CD4-positive, CD25-positive, alpha-beta regulatory T cell (primary cell): ENCODE measurements around the gene AMN. TPM values are rescaled to one million over a fixed set of nuclear protein-coding genes. Genes with fewer than 3 reads are reported as not detected.

Source experiments
- ATAC-seq, 2 donors: fragments of 150-1000 bp; cut with Tn5 transposase; one replicate each; pipeline ENCODE4 v1.10.0; 2021; ENCODE audit warnings: low read depth in 2 of 2, moderate number of reproducible peaks in 2 of 2, moderate library complexity in 1 of 2
- DNase-seq, 3 donors: peaks; one replicate each; pipeline versions ENCODE4 v3.0.0 to v3.0.0-alpha.2; 2012 to 2022; ENCODE audit warnings: mixed read lengths in 1 of 3
- H3K27ac ChIP-seq: one replicate; pipeline ENCODE4 v1.7.0; 2013; ENCODE audit warnings: mild to moderate bottlenecking, low read length; ENCODE audit not compliant: insufficient read depth, poor library complexity, severe bottlenecking
- H3K27me3 ChIP-seq: one replicate; pipeline ENCODE4 v1.7.0; 2013; ENCODE audit warnings: low read length; ENCODE audit not compliant: control insufficient read depth, insufficient read depth
- H3K36me3 ChIP-seq: one replicate; pipeline ENCODE4 v1.7.0; 2013; ENCODE audit warnings: mild to moderate bottlenecking, low read length, moderate library complexity; ENCODE audit not compliant: control insufficient read depth, insufficient read depth
- H3K4me1 ChIP-seq: 2 replicates; pipeline ENCODE4 v1.7.0; 2013; ENCODE audit warnings: mild to moderate bottlenecking, low read length; ENCODE audit not compliant: insufficient read depth, control insufficient read depth, poor library complexity, severe bottlenecking
- H3K4me3 ChIP-seq: one replicate; pipeline ENCODE4 v1.7.0; 2013; ENCODE audit warnings: low read depth, mild to moderate bottlenecking, low read length, moderate library complexity
- H3K9me3 ChIP-seq, 2 experiments: 1 replicate in 1 of 2; 2 replicates in 1 of 2; pipeline ENCODE4 v1.7.0; 2013; ENCODE audit warnings: low read length in 2 of 2, mild to moderate bottlenecking in 1 of 2, moderate library complexity in 1 of 2; ENCODE audit not compliant: control insufficient read depth in 2 of 2
- H3K27ac Mint-ChIP-seq, 3 donors: one replicate each; pipeline ENCODE4 v1.8.0; 2020 to 2022; ENCODE audit warnings: mild to moderate bottlenecking in 3 of 3, mixed read lengths in 3 of 3, moderate library complexity in 2 of 3
- H3K27me3 Mint-ChIP-seq: one replicate; pipeline ENCODE4 v1.8.0; 2022; ENCODE audit warnings: mild to moderate bottlenecking, mixed read lengths
- H3K36me3 Mint-ChIP-seq: one replicate; pipeline ENCODE4 v1.8.0; 2020; ENCODE audit warnings: mixed read lengths
- H3K4me1 Mint-ChIP-seq, 4 donors: one replicate each; pipeline ENCODE4 v1.8.0; 2020 to 2022; ENCODE audit warnings: mixed read lengths in 4 of 4, mild to moderate bottlenecking in 1 of 4
- H3K4me3 Mint-ChIP-seq, 4 donors: one replicate each; pipeline ENCODE4 v1.8.0; 2020 to 2022; ENCODE audit warnings: mild to moderate bottlenecking in 4 of 4, mixed read lengths in 4 of 4, moderate library complexity in 3 of 4
- H3K9me3 Mint-ChIP-seq, 7 donors: one replicate each; pipeline ENCODE4 v1.8.0; 2020 to 2022; ENCODE audit warnings: mixed read lengths in 7 of 7, mild to moderate bottlenecking in 3 of 7, moderate library complexity in 2 of 7
- polyA plus RNA-seq, 4 donors: library from polyadenylated mRNA; unstranded; fragments of 300-500 nt; fragmentation: Illumina TruSeq; gene quantifications; one replicate each; pipeline ENCODE4 v1.2.3, GENCODE V29; 2021
- total RNA-seq: library from RNA; stranded (reverse); gene quantifications from one replicate; pipeline ENCODE4 v1.2.3, GENCODE V29; 2022

The AMN gene
- total and polyA plus RNA-seq, 5 donors from 2014 or later = 0.24 to 2.2 (median 0.66) TPM; not detected in 1

DNA sequence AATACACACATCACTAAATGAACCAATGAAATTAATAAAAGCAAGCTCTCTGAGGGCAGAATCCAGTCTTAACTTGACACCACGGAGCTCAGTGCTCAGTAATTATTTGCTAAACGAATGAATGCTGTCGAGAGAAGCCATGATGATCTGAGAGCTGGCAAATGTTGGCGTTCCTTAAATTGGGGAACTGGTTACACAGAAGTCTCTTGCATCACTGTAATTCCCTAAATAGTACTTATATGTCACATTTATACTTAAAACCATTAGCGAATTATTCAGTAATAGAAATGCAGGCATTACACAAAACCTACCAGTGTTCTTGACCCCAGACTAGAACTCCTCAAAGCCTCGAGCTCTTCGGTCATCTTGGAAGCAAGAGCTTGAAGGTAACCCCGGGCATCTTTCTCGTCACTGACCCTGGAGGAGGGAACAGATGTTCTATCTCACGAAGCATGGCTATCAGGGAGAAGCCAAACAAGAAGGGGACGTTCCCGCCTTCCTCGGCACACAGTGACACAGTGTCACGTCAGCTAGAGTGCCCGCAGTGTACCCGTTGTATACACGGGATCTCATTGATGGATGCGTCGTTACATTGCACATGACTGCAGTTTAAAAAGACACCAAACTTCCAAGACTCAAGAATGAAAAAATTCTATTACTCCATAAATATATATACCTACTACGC, 43.6 kb downstream of the AMN start:
- H3K27ac Mint-ChIP-seq = no peak overlapping the region

DNA sequence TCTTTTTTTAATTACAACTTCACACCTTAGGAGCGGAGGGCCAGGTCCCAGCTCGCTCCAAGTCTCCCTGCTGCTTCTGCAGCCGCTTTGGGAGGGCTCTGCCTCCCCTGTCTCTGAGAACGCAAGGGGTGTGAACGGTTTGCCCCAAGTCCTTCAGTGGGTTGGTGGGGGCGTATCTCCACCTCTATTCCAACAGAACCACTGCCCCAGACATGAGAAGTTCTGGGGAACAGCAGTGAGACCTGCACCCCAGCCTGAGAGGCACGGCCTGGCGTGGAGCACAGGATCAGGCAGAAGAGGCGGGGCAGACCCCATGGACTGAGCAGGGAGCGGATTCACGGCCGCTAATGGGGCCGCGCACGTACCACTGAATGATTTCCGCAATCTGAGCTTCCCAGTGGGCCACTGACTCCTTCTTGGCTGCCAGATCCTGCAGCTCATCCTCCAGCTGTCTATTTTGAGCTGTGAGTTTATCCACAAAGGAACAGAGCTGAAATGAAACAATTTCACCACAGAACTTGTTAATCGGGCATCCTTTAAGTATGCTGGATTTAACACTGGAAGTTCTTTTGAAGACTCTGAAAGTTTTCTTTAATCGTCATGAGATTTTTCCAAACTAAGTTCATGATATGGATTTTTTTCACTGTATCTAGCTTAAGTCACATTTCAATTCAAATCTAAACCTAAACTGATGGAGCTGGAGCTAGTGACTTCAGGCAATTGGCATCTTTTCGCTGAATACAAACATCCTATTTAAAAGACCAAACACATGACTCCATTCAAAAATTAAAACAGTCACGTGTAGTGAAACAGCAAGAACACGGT, 44.4 kb downstream of the AMN start:
- Mint-ChIP-seq H3K9me3 (no peaks in the 10 kb centered on the region), H3K4me1 (no peaks in the 10 kb centered on the region)
- DNase-seq = no peak

More for the DNA sequence above, 43.6 kb downstream of the AMN start:
- DNase-seq (no peak), ATAC-seq (no peak)
- Mint-ChIP-seq H3K27me3 (no peaks in the 10 kb centered on the region), H3K9me3 (no peaks in the 10 kb centered on the region), H3K4me1 (no peaks in the 10 kb centered on the region), H3K4me3 (no peak overlapping the region), H3K36me3 (no peaks in the 10 kb centered on the region)
- Histone ChIP-seq H3K4me3 (no peak overlapping the region), H3K4me1 (no peaks in the 10 kb centered on the region), H3K9me3 (no peaks in the 10 kb centered on the region), H3K36me3 (peaks cover 5% of the 10 kb centered on the region), H3K27ac (no peak overlapping the region), H3K27me3 (no peaks in the 10 kb centered on the region)

DNA sequence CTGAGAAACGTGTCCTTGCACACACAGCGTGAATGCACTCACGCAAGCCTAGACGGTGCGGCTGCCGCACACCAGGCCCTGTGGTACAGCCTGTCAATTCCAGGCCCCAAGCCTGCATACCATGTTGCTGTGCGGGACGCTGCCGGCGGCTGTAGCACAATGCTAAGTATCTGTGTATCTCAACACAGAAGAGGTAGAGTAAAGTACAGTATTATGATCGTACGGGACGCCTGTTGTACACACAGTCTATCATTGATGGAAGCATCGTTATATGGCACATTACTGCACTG, 45.0 kb downstream of the AMN start:
- DNase-seq = no peak
- no peaks in the 10 kb centered on the region for H3K27me3 ChIP-seq
- no peak overlapping the region for H3K27ac ChIP-seq
- H3K27ac Mint-ChIP-seq = no peak overlapping the region
- H3K4me1 ChIP-seq = no peaks in the 10 kb centered on the region
- ATAC-seq = no peak
- no peaks in the 10 kb centered on the region for H3K4me1 Mint-ChIP-seq
- peaks cover 5% of the 10 kb centered on the region for H3K36me3 ChIP-seq
- H3K27me3 Mint-ChIP-seq = no peaks in the 10 kb centered on the region
- no peak overlapping the region for H3K4me3 ChIP-seq
- no peaks in the 10 kb centered on the region for H3K9me3 ChIP-seq
- H3K9me3 Mint-ChIP-seq = no peaks in the 10 kb centered on the region
- H3K36me3 Mint-ChIP-seq = peaks cover 5% of the 10 kb centered on the region
- H3K4me3 Mint-ChIP-seq = no peak overlapping the region

More for the DNA sequence above, 44.4 kb downstream of the AMN start:
- no peak for ATAC-seq
- Mint-ChIP-seq H3K36me3 (peaks cover 2% of the 10 kb centered on the region), H3K27ac (no peak overlapping the region), H3K27me3 (no peaks in the 10 kb centered on the region), H3K4me3 (no peak overlapping the region)
- Histone ChIP-seq H3K4me3 (no peak overlapping the region), H3K27me3 (no peaks in the 10 kb centered on the region), H3K36me3 (peaks cover 5% of the 10 kb centered on the region), H3K4me1 (no peaks in the 10 kb centered on the region), H3K27ac (no peak overlapping the region), H3K9me3 (no peaks in the 10 kb centered on the region)

DNA sequence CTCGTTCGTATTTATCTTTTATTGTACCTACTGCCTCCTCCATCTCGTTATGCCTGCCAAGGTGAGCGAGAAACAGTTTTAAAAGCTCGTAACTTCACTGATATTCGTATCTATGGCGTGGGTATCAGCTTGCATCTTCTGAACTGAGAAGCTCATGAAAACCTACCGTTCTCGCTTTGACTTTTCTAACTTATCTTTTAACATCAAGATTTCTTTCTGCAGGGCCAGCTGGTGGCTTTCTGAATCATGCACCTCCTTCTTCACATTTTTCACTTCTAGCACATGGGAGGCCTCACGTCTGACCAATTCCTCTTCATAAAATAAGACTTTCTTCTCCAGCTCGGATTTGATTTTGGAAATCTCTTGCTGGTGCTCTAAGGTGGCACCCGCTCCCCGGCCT, 45.8 kb downstream of the AMN start:
- Histone ChIP-seq H3K4me3 (no peak overlapping the region), H3K4me1 (no peaks in the 10 kb centered on the region), H3K9me3 (no peaks in the 10 kb centered on the region), H3K36me3 (peaks cover 5% of the 10 kb centered on the region), H3K27ac (no peak overlapping the region), H3K27me3 (no peaks in the 10 kb centered on the region)
- Mint-ChIP-seq H3K27ac (peak overlapping the region in 1 of 3 donors; percentile 57), H3K4me1 (no peaks in the 10 kb centered on the region), H3K9me3 (no peaks in the 10 kb centered on the region), H3K36me3 (peaks cover 5% of the 10 kb centered on the region), H3K27me3 (no peaks in the 10 kb centered on the region), H3K4me3 (no peak overlapping the region)
- no peak for ATAC-seq
- no peak for DNase-seq

DNA sequence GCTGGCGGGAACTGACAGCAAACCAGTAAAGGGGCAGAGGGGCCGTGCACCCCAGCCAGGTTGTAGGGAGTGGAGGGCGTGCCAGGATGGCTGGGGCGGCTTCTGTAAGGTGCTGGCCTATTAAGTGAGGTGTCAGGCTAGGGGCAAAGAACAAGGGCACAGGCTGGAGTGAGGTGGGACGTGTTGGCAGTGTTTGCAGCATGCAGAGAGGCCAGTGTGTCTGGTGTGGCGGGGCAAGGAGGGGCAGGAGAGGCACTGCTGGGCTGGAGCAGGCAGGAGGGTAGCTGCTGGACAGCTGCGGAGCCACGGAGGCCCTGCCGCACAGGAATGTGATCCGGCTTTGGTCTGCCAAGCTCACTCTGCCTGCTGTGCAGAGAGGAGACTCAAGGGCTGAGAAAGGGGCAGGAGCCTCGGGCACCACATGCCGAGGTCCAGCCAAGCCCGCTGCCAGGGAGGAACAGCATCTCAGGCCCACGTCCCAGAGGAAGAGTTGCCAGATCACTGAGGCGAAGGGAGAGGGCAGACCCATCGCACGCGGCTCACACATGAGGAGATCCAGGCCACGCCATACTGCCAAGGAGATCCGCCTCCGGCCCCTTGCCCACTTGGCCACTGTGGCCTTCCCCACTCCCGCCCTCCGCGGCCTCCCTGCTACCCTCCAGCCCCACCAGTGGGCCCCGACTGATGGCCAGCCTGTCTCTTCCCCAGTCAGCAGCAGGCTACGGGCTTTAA, 46.8 kb downstream of the AMN start:
- Histone ChIP-seq H3K4me3 (no peak overlapping the region), H3K27ac (no peak overlapping the region), H3K4me1 (no peaks in the 10 kb centered on the region), H3K27me3 (no peaks in the 10 kb centered on the region), H3K36me3 (peaks cover 5% of the 10 kb centered on the region), H3K9me3 (no peaks in the 10 kb centered on the region)
- ATAC-seq = no peak
- DNase-seq = no peak
- H3K36me3 Mint-ChIP-seq = peaks cover 5% of the 10 kb centered on the region
- no peak overlapping the region for H3K27ac Mint-ChIP-seq
- H3K4me3 Mint-ChIP-seq = no peak overlapping the region
- H3K9me3 Mint-ChIP-seq = no peaks in the 10 kb centered on the region
- no peaks in the 10 kb centered on the region for H3K4me1 Mint-ChIP-seq
- no peaks in the 10 kb centered on the region for H3K27me3 Mint-ChIP-seq

DNA sequence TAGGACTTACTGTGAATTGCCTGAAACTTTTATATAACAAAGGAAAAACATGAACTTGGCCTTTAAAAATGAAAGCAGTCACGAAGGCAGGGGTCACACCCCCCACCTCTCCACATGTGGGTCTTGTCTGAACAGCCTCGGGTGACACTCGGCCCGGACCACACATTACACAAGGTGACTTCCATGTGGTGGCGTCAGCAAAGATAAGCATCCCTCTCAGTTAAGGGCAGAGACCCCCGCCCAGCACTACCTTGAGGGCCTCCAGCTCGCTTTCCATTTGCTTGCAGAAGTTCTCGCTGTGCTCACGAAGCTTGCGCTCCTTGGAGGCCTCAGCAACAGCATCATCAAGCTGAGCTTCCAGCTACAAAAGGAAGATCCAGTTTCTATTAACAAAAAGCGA, 47.4 kb downstream of the AMN start:
- H3K9me3 Mint-ChIP-seq = no peaks in the 10 kb centered on the region
- no peak overlapping the region for H3K4me3 Mint-ChIP-seq
- H3K4me1 Mint-ChIP-seq = no peaks in the 10 kb centered on the region
- Histone ChIP-seq H3K36me3 (peaks cover 5% of the 10 kb centered on the region), H3K4me3 (no peak overlapping the region), H3K4me1 (no peaks in the 10 kb centered on the region), H3K27ac (no peak overlapping the region), H3K9me3 (no peaks in the 10 kb centered on the region), H3K27me3 (no peaks in the 10 kb centered on the region)
- no peak overlapping the region for H3K27ac Mint-ChIP-seq
- peaks cover 5% of the 10 kb centered on the region for H3K36me3 Mint-ChIP-seq
- ATAC-seq = no peak
- DNase-seq = no peak
- H3K27me3 Mint-ChIP-seq = no peaks in the 10 kb centered on the region

DNA sequence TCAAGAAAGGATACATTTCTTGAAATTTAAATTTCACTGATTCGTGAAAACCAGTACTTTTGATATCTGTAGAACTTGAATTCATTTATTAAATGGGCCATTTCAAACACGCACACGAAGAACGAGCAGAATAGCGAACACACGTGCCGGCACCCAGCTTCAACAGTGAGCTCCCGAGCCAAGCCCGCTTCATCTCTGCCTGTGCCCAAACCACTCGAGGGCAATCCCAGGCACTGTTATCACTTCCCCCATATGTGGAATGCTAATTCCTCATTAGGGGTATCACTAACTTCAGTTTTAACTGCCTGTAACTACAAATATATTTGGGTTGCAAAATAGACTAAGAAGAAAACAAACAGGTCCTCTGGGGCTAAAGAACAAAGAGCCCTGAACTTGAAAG, 48.0 kb downstream of the AMN start:
- no peak overlapping the region for H3K27ac Mint-ChIP-seq
- Histone ChIP-seq H3K27me3 (no peaks in the 10 kb centered on the region), H3K9me3 (no peaks in the 10 kb centered on the region), H3K27ac (no peak overlapping the region), H3K36me3 (peaks cover 5% of the 10 kb centered on the region), H3K4me1 (no peaks in the 10 kb centered on the region), H3K4me3 (no peak overlapping the region)
- H3K36me3 Mint-ChIP-seq = peaks cover 5% of the 10 kb centered on the region
- no peak overlapping the region for H3K4me3 Mint-ChIP-seq
- ATAC-seq (no peak), DNase-seq (no peak)
- H3K9me3 Mint-ChIP-seq = no peaks in the 10 kb centered on the region
- no peaks in the 10 kb centered on the region for H3K27me3 Mint-ChIP-seq
- H3K4me1 Mint-ChIP-seq = no peaks in the 10 kb centered on the region
